ENCODE results near the gene ISY1.

- TF ChIP-seq EP300 (IDR thresholded peaks at IDR 0.05) (no peak), POLR2A (IDR thresholded peaks at IDR 0.05) (no peak)
- TF ChIP-seq, protein P1, sequence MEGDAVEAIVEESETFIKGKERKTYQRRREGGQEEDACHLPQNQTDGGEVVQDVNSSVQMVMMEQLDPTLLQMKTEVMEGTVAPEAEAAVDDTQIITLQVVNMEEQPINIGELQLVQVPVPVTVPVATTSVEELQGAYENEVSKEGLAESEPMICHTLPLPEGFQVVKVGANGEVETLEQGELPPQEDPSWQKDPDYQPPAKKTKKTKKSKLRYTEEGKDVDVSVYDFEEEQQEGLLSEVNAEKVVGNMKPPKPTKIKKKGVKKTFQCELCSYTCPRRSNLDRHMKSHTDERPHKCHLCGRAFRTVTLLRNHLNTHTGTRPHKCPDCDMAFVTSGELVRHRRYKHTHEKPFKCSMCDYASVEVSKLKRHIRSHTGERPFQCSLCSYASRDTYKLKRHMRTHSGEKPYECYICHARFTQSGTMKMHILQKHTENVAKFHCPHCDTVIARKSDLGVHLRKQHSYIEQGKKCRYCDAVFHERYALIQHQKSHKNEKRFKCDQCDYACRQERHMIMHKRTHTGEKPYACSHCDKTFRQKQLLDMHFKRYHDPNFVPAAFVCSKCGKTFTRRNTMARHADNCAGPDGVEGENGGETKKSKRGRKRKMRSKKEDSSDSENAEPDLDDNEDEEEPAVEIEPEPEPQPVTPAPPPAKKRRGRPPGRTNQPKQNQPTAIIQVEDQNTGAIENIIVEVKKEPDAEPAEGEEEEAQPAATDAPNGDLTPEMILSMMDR (IDR thresholded peaks at IDR 0.05): no peak
These were observed 34.1 kb downstream of the ISY1 start for GRCh38 chr3:129126726-129127280.
